Stimulated activated CD4-positive, alpha-beta T cell treated with anti-CD3 and anti-CD28 coated beads, Interleukin-2, amount 100 ng/mL, for 24 hours (primary cell): Measurements from ENCODE around the gene RACGAP1.
A peak's percentile ranks its signal among the peaks of the same experiment; 100 is the strongest.

Source experiments
- DNase-seq, 2 donors: peaks; one replicate each; pipeline ENCODE4 v3.0.0-alpha.2; 2020

RACGAP1 gene

GRCh38 chr12:49967042-49967776 lies 58.1 kb downstream of the RACGAP1 start:
- peak; percentile 98 for DNase-seq

DNA sequence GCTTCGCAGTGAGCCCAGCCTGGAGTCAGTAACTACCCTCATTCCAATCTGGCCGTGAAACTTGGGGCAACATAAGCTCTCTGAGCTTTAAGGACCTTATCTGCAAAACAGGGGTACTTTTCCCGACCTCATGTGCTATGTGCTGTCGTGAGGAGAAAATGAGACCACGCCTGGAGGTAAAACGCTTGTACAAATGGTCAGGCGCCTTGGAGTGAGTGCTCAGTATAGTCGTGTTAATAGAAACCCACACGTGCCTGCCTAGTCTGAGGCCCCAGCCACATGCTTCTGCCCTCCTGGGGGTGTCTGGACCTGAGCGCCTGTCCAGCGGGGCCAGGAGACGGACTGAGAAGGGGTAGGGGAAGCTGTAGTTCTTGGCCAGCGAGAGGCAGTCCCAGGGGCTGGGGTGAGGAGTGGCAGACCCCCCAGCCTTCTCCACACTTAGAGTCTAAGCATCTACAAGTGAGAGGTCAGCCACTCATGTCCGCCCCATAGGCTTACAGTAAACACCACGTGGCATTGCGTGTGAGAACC lies 58.7 kb downstream of the RACGAP1 start:
- DNase-seq: no peak

DNA sequence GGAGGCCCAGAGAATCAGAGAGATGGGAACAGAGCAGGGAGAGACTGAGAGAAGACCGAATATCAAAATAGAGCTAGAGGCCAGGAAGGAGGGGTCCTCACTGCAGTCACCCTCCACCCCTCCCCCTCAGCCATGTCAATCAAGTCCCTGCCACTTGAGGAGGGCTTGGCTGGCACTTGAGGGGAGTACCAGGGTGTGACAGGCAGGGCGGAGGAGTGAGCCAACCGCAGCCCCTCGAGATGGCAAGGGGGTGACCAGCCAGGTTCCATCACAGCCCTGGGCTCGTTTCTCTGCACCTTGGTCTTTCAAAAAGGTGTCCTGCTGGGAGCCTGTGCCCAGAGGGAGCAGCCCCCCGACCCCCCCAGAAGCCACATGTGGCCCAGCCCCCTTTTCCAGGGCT lies 59.5 kb downstream of the RACGAP1 start:
- no peak for DNase-seq

GRCh38 chr12:49964849-49965624 lies 60.3 kb downstream of the RACGAP1 start:
- DNase-seq: no peak

DNA sequence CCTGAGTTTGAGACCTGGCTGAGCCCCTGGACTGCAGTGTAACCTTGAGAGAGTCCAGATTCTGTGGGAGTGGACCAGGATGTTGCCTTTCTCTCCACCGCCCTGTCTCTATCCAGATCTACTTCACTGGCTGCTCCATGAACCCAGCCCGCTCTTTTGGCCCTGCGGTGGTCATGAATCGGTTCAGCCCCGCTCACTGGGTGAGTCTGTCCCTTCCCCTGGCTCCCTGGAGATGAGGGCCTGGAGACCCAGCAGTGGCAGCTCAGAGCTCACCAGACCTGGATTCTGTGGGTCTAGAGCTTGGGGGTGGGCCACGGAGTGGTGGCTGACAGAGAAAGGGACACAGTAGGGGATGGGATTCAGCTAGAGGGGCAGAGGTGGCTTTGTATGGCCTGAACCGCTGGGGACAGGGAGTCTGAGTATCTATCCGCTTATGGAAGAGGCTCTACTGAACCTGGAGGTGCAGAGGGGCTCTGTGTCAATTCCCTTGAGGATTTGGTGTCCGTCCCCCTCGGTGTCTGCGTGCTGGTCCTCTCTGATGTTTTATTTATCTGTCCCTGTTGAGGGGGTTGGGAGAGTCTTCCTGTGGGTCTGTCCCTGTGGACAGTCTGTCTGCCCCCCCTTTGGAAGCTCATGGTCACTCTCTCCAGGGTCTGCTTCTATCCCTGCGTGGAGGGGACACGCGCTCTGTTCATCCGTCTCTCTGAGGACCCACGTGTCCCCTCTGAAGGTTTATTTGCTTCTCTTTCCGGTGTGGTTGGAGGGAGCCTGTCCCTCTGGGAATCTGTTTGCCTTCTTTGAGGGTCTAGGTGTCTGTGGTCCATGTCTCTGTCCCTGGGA lies 61.1 kb downstream of the RACGAP1 start:
- DNase-seq: no peak

DNA sequence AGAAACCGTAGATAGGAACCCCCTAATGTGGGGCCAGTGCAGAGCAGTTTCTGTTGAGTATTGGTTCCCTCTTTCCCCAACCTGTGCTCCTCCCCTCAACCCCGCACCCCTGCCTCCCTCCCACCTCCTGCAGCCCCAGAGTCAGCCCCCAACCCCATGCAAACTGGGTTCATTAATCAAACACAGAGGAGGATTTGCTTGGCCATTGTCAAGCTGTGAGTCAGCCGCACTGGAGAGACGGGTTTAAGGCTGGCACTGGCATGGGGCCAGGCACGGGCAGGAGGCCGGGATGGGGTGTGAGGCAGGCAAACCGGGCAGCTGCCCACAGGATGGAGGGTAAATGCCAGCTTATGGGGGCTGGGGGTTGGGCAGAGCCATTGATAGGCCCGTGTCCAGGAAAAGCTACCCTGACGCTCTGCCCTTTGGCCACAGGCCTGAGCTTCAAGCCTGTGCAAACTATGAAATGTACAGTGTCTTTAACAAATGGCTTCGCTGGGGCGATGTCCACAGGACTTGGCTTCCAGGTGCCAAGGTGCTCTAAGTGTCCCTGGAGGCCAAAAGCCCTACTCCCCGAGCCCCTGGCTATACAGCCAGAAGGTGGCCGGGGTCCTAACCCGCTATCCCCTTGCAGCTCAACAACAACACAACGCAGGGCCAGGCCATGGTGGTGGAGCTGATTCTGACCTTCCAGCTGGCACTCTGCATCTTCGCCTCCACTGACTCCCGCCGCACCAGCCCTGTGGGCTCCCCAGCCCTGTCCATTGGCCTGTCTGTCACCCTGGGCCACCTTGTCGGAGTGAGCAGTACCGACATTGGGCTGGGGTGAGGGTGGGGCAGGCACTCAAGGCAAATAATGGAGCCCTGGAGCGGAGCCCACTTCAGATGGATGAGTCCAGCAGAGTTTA lies 62.2 kb downstream of the RACGAP1 start:
- DNase-seq: no peak

- no peak for DNase-seq
Observed at GRCh38 chr12:49961993-49962764, 63.1 kb downstream of the RACGAP1 start.

DNA sequence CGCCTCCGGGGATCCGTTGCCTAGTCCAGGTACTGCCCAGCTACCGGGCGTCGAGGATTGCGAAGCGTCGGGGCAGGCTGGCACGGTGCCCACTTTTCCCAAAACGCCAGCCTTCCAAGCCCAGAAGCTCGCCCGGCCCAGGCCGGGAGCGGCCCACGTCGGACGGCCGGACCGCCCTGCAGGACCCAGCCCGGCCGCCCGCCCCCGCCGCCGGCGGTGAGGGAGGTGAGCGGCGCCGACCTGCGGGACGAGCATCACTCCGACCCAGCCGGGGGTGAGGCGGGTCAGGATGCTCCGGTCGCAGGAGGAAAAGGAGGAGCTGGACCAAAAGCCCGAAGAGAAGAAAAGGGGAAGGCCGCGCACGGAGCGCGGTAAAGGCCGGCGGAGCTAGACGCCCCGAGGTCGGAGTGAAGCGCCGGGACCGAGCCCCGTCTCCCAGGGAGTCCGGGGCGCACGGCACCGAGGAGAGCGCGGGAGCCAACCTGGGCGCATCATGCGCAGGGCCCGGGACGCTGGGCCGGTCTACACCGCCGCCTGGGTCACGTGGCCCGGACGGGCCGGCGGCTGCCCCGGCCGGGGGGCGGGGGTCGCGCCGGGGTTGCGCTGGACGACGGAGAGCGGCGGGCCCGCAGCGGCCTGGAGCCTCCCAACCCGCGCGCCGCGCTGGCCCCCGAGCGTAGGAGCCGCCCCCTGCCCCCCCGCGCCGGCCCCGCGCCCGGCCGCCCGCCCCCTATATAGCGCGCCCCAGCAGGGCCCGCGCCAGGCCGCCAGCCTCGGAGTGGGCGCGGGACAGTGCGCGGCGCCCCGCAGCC lies 64.0 kb downstream of the RACGAP1 start, which contains the start of gene AQP5:
Gene AQP5 (plus strand): TSS at position 762 of the 812 bp plus-strand sequence. CDS start 146 bp downstream, outside the sequence.
- no peak for DNase-seq

- no peak for DNase-seq
Observed at GRCh38 chr12:49960474-49961110, 64.7 kb downstream of the RACGAP1 start.

GRCh38 chr12:49959685-49960473 lies 65.4 kb downstream of the RACGAP1 start:
- DNase-seq: no peak

DNA sequence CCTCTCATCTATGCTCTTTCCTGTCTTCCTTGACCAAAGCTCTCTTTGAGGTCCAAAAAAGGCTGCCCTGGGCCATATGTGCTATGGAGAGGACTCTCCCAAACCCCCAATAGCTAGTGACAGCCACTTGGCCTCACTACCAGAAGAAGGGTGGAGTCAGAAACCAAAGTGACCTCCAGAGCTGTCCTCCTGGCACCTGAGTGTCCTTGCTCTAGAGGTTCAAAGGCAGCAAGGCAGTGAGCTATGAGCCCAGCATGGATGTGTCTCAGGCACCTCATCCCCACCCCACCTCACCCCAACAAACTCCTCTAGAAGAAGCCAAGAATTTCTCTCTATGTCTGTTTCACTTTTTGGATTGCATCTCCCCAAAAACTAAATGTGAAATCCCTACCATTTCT lies 67.7 kb downstream of the RACGAP1 start:
- DNase-seq: no peak

DNA sequence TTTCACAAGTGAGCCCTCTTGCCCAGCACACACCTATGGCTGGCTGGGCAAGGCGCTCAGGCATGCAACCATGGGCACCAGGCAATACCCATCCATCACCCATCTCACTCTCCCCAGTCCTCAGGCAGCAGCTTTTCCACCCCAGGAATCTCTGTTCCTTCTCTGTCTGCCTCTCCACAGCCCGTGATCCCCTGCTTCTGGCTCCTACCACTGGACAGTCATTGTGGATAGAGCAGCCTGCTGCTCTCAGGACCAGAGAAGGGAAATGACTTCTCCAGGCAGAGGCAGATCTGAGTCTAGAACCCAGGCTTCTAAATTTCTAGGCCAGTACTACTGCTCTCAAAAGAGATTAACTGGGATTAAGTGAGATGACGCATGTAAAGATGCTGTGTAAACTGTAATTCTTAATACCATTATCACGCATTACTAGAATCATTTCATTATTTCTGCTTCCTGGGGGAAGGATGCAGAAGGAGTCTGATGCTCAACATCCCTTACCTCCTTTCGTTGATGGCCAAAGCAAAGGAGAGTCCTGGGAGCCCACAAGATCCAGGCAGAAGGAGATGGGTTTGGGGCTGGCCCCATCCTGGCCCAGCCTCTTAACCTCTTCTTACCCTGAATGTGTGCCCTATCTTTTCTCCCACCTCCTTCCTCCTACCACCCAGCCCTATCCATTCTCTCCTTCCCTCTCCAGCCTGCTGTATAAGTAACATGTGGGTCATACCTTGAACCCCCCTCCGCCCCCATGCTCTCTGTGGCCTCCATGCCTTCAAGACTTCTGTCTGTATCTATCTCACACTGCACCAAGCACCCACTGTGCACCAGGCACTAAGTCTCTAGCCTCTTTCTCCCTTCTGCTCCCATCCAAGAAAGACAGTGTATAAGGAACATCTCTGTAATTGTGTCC lies 68.4 kb downstream of the RACGAP1 start:
- no peak for DNase-seq

GRCh38 chr12:49955899-49956662 lies 69.2 kb downstream of the RACGAP1 start:
- DNase-seq: no peak

- no peak for DNase-seq
Observed at GRCh38 chr12:49954863-49955830, 70.1 kb downstream of the RACGAP1 start.

- DNase-seq: no peak
Observed at GRCh38 chr12:49953961-49954846, 71.1 kb downstream of the RACGAP1 start.
